K562 (cell line): ENCODE data around the gene KAZN. TPM values are rescaled to one million over a fixed set of nuclear protein-coding genes. Genes with fewer than 3 reads are reported as not detected.

ENCODE experiments used
- ATF1 ChIP-seq, 2 experiments: fragments of 450-650 bp in 1 of 2; IDR thresholded peaks; 2 replicates each; pipeline ENCODE4 v1.6.1; 2016; ENCODE audit warnings: missing compliant biosample characterization in 1 of 2, missing genetic modification characterization in 1 of 2
- EP300 ChIP-seq: IDR thresholded peaks from 2 replicates; pipeline ENCODE4 v1.6.1; 2012; ENCODE audit warnings: low read length, improper control_type of control experiment
- HMBOX1 ChIP-seq: sonication (generic); IDR thresholded peaks from 2 replicates; pipeline ENCODE4 v1.6.1; 2016
- IRF2 ChIP-seq: sonication (generic); formaldehyde crosslinking; IDR thresholded peaks from 2 replicates; pipeline ENCODE4 v1.8.1; 2022; ENCODE audit warnings: mild to moderate bottlenecking, missing genetic modification reagents
- KAT8 ChIP-seq: fragments of 450-650 bp; IDR thresholded peaks from 2 replicates; pipeline ENCODE4 v1.6.1; 2016; ENCODE audit warnings: low read depth, mild to moderate bottlenecking
- KDM5B ChIP-seq: fragments of 200-600 bp; sonication (generic); IDR thresholded peaks from 2 replicates; pipeline ENCODE4 v1.6.1; 2012; ENCODE audit warnings: low read depth, mild to moderate bottlenecking, moderate library complexity, low read length, control low read depth, inconsistent platforms; ENCODE audit not compliant: insufficient replicate concordance
- MITF ChIP-seq: IDR thresholded peaks from 2 replicates; pipeline ENCODE4 v1.6.1; 2014; ENCODE audit warnings: antibody characterized with exemption
- NR1H2 ChIP-seq: sonication (generic); formaldehyde crosslinking; IDR thresholded peaks from 2 replicates; pipeline ENCODE4 v1.4.0; 2020; ENCODE audit warnings: mild to moderate bottlenecking, missing genetic modification reagents
- NR2C1 ChIP-seq, 2 experiments: fragments of 450-650 bp; IDR thresholded peaks; 2 replicates each; pipeline ENCODE4 v1.6.1; 2017; ENCODE audit warnings: mild to moderate bottlenecking in 2 of 2, antibody characterized with exemption in 1 of 2, inconsistent platforms in 1 of 2, missing compliant biosample characterization in 1 of 2, missing genetic modification characterization in 1 of 2
- PRDM10 ChIP-seq: fragments of 450-650 bp; IDR thresholded peaks from 2 replicates; pipeline ENCODE4 v1.6.1; 2018; ENCODE audit not compliant: partially characterized antibody
- SIX5 ChIP-seq, 2 experiments: IDR thresholded peaks; 2 replicates each; pipeline ENCODE4 v1.6.1; 2011; ENCODE audit warnings: low read length in 2 of 2, borderline replicate concordance in 1 of 2, low read depth in 1 of 2, mild to moderate bottlenecking in 1 of 2, moderate library complexity in 1 of 2; ENCODE audit not compliant: insufficient read depth in 1 of 2
- SRF ChIP-seq, 2 experiments: fragments of 250-450, 450-650 bp in 1 of 2; sonication (Bioruptor Pico) in 1 of 2; sonication (generic) in 1 of 2; formaldehyde crosslinking; IDR thresholded peaks; 2 replicates each; pipeline versions ENCODE4 v1.5.0 to v1.5.1; 2020 to 2022; ENCODE audit warnings: mild to moderate bottlenecking in 1 of 2, missing genetic modification reagents in 1 of 2
- TFAP4 ChIP-seq: sonication (generic); formaldehyde crosslinking; IDR thresholded peaks from 2 replicates; pipeline ENCODE4 v1.8.0; 2022; ENCODE audit warnings: missing genetic modification reagents, mild to moderate bottlenecking, moderate library complexity, borderline replicate concordance
- YY1 ChIP-seq, 3 experiments: IDR thresholded peaks; 2 replicates each; pipeline ENCODE4 v1.6.1; 2011; ENCODE audit warnings: low read length in 2 of 3, mild to moderate bottlenecking in 2 of 3, moderate library complexity in 2 of 3, borderline replicate concordance in 1 of 3, control low read depth in 1 of 3, low read depth in 1 of 3; ENCODE audit not compliant: insufficient read depth in 3 of 3, insufficient replicate concordance in 2 of 3, control insufficient read depth in 1 of 3, insufficient read length in 1 of 3; ENCODE audit errors: extremely low read depth in 1 of 3
- ZNF445 ChIP-seq: fragments of 250-450 bp; sonication (Bioruptor Pico); IDR thresholded peaks from 2 replicates; pipeline ENCODE4 v1.4.0; 2020; ENCODE audit warnings: low read depth, mild to moderate bottlenecking, moderate library complexity
- ZNF639 ChIP-seq, 2 experiments: fragments of 200-800 bp in 1 of 2; sonication (Bioruptor generic) in 1 of 2; sonication (generic) in 1 of 2; formaldehyde crosslinking in 1 of 2; IDR thresholded peaks in 1 of 2; conservative IDR thresholded peaks in 1 of 2; 2 replicates each; pipeline versions ENCODE4 v1.5.0 to v1.6.1; 2016 to 2020; ENCODE audit warnings: missing compliant biosample characterization in 1 of 2, missing genetic modification characterization in 1 of 2, missing genetic modification reagents in 1 of 2
- polyA plus RNA-seq, 8 experiments: library from polyadenylated mRNA; depleted of rRNA in 4 of 8; stranded (reverse) in 5 of 8; unstranded in 3 of 8; fragments of >200 nt; fragmentation: Nextera tagmentation in 2 of 8; fragmentation: Illumina TruSeq in 1 of 8; extraction: Ambion mirVana in 2 of 8; extraction: Trizol in 1 of 8; gene quantifications; 2 replicates each; pipeline versions ENCODE4 v1.2.1 to v1.2.3, GENCODE V29; 2011 to 2014; ENCODE audit warnings: inconsistent platforms in 1 of 8, missing spikeins in 1 of 8
- total RNA-seq, 7 experiments: library from RNA; depleted of rRNA in 6 of 7; stranded (reverse); fragments of >200 nt in 6 of 7; fragmentation: Illumina TruSeq in 2 of 7; extraction: Trizol in 2 of 7; gene quantifications; 2 replicates each; pipeline versions ENCODE4 v1.2.1 to v1.2.3, GENCODE V29; 2011 to 2021; ENCODE audit warnings: low replicate concordance in 1 of 7

Gene KAZN
- total and polyA plus RNA-seq, 9 of the 15 experiments (the other 6 are each of a cell fraction or from before 2014, with no cell fraction given), result 2.1 to 21.6 (median 5.4) TPM

- peak; percentile 43; the same call in 1 of the 2 replicates for TF ChIP-seq HMBOX1
- peak; percentile 48; the same call in 1 of the 2 replicates for TF ChIP-seq TFAP4 (CRISPR knock-in tag)
- no peak for TF ChIP-seq NR2C1 (IDR thresholded peaks at IDR 0.05)
- TF ChIP-seq NR2C1 (tag; IDR thresholded peaks at IDR 0.05), result no peak
- no peak for TF ChIP-seq KDM5B
- TF ChIP-seq ZNF445 (CRISPR knock-in tag), result no peak
- TF ChIP-seq SRF (CRISPR knock-in tag; IDR thresholded peaks at IDR 0.05), result no peak
- TF ChIP-seq IRF2 (CRISPR knock-in tag), result no peak
- TF ChIP-seq SIX5 (IDR thresholded peaks at IDR 0.05; ENCODE audit: borderline replicate concordance in 1 of 2, insufficient read depth in 1 of 2, low read depth in 1 of 2, low read length in 2 of 2), result no peak
- peak in 1 of 3 experiments; percentile 23 for TF ChIP-seq YY1 (IDR thresholded peaks at IDR 0.05; ENCODE audit: borderline replicate concordance in 1 of 3, control insufficient read depth in 1 of 3, extremely low read depth in 1 of 3, insufficient read depth in 3 of 3, insufficient read length in 1 of 3, insufficient replicate concordance in 2 of 3, low read depth in 1 of 3, low read length in 2 of 3)
- peak; percentile 59; the same call in 1 of the 2 replicates for TF ChIP-seq EP300
- TF ChIP-seq NR1H2 (CRISPR knock-in tag), result no peak
- no peak for TF ChIP-seq KAT8
- no peak for TF ChIP-seq ZNF639 (CRISPR knock-in tag; conservative IDR thresholded peaks at IDR 0.05 in 1 of 2, IDR thresholded peaks at IDR 0.05 in 1 of 2)
- TF ChIP-seq PRDM10, result peak; percentile 74
- no peak for TF ChIP-seq ATF1 (CRISPR knock-in tag; IDR thresholded peaks at IDR 0.05)
- TF ChIP-seq ATF1 (tag; IDR thresholded peaks at IDR 0.05), result peak; percentile 46
- TF ChIP-seq MITF, result peak; percentile 94
Observed at GRCh38 chr1:14929547-14930246, 331.2 kb downstream of the KAZN start (continued).
